ENCODE measurements around the gene GRB7. TPM values are rescaled to one million over a fixed set of nuclear protein-coding genes. Genes with fewer than 3 reads are reported as not detected.
A peak's percentile ranks its signal among the peaks of the same experiment; 100 is the strongest.

The GRB7 gene
- total RNA-seq, 1 donor from 2014 or later, result 34.5 TPM

DNA sequence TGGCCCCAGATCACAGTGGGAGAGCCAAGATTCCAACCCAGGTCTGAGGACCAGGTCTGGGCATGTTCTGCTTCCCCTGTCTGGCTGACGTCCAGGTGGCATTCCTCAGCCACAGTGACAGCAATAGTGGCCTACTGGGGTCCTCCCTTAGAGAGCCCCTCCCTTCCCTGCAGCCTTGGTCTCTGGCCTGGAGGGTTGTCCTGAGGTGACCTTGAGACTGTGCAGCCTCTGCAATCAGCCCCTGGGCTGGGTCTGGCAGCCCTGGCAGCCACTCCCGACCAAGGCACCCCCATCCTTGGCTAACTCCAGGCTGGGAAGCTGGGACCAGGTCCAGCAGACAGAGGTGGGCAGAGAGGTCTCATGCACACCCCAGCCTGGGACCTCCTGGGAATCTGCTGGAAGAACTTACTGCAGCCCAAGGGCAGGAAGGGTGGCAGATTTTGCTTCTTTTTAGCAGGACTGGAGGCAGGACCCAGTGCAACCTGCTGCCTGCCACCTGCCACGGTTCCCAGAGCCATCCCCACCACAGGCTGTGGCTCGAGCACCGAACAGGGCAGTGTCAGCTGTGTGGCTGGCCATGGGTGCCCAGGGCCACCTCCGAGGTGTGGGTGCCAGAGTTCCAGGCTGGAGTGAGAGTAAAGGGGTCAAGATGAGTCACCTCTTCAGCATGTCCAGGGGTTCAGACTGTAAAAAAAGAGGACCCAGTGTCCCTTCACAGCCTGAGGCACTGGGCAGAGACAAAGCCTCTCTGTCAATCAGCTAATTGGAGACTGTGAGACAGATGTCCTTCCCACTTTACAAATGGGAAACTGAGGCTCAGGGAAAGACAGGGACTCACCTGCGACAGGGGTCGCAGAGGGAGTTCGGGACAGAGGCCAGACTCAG, 12.6 kb downstream of the GRB7 start:
- TF ChIP-seq, protein P1, sequence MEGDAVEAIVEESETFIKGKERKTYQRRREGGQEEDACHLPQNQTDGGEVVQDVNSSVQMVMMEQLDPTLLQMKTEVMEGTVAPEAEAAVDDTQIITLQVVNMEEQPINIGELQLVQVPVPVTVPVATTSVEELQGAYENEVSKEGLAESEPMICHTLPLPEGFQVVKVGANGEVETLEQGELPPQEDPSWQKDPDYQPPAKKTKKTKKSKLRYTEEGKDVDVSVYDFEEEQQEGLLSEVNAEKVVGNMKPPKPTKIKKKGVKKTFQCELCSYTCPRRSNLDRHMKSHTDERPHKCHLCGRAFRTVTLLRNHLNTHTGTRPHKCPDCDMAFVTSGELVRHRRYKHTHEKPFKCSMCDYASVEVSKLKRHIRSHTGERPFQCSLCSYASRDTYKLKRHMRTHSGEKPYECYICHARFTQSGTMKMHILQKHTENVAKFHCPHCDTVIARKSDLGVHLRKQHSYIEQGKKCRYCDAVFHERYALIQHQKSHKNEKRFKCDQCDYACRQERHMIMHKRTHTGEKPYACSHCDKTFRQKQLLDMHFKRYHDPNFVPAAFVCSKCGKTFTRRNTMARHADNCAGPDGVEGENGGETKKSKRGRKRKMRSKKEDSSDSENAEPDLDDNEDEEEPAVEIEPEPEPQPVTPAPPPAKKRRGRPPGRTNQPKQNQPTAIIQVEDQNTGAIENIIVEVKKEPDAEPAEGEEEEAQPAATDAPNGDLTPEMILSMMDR (IDR thresholded peaks at IDR 0.05), result no peak
- ATAC-seq, result no peak
- H3K27ac ChIP-seq, result peak overlapping the region; percentile 31
- intact Hi-C loops (cut with DNase I), result no loop called here
- H3K9me3 ChIP-seq, result no peaks in the 10 kb centered on the region
- peaks cover 6% of the 10 kb centered on the region for H3K36me3 ChIP-seq
- DNase-seq, result peak; percentile 43
- no peaks in the 10 kb centered on the region for H3K27me3 ChIP-seq (ENCODE audit: low read depth)
- peaks cover 17% of the 10 kb centered on the region for H3K4me1 ChIP-seq
- H3K4me3 ChIP-seq, result no peak overlapping the region

DNA sequence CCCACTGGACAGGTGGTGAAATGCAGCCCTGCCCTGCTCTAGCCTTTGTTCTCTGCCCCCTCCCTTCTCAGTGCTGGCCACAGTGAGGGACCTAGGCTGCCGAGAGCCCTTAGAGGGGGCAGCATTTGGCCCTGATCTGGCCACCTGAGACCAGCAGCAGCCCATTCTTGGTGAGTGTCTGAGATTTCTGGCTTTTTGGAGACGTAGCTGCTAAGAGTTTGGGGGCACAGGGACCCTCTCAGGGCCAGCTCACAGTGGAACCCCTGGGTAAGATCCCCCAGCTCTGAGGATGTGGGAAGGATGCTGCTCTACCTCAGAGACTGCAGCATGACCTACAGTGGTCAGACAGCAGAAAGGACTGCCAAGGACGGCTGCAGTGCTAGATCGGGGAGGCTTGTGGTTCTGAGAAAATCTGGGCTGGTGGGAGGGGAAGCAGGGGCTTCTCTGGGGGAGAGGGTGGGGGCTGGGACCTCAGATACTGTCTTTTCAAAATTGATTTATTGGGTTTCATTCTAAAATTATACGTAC, 13.3 kb downstream of the GRB7 start:
- Histone ChIP-seq H3K4me3 (no peak overlapping the region), H3K27ac (no peak overlapping the region), H3K4me1 (peaks cover 23% of the 10 kb centered on the region), H3K9me3 (no peaks in the 10 kb centered on the region), H3K36me3 (no peaks in the 10 kb centered on the region), H3K27me3 (ENCODE audit: low read depth) (no peaks in the 10 kb centered on the region)
- ATAC-seq, result no peak
- TF ChIP-seq, protein P1 (IDR thresholded peaks at IDR 0.05), result no peak
- peak; percentile 14 for DNase-seq
- intact Hi-C loops (cut with DNase I), result no loop called here

DNA sequence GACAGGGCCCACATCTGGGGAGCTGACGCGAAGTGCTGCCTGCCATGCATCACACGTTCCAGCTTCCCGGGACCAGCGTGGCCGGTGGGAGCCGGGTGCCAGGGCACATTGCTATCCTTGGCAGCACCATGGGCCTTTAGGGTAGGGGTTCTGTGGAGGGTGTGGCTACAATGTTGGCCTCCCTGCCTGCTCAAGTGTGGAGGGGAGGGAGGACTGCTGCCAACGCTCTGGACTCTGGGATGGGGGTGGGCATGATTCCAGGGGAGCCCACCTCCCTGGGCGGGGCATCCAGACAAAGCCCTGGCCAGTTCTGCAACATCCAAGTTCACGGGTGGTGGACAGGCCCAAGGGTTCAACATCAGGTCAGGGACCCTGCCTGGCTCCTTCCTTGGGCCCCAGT, 13.9 kb downstream of the GRB7 start:
- H3K36me3 ChIP-seq, result no peaks in the 10 kb centered on the region
- H3K4me3 ChIP-seq, result no peak overlapping the region
- H3K27ac ChIP-seq, result no peak overlapping the region
- H3K9me3 ChIP-seq, result no peaks in the 10 kb centered on the region
- DNase-seq, result no peak
- no peak for ATAC-seq
- H3K27me3 ChIP-seq (ENCODE audit: low read depth), result no peaks in the 10 kb centered on the region
- intact Hi-C loops (cut with DNase I), result no loop called here
- TF ChIP-seq, protein P1 (IDR thresholded peaks at IDR 0.05), result no peak
- H3K4me1 ChIP-seq, result peaks cover 25% of the 10 kb centered on the region

GRCh38 chr17:39752241-39752881, 14.6 kb downstream of the GRB7 start:
- H3K9me3 ChIP-seq, result no peaks in the 10 kb centered on the region
- no peak for DNase-seq
- no peaks in the 10 kb centered on the region for H3K36me3 ChIP-seq
- intact Hi-C loops (cut with DNase I), result no loop called here
- H3K4me1 ChIP-seq, result peaks cover 25% of the 10 kb centered on the region
- TF ChIP-seq, protein P1 (IDR thresholded peaks at IDR 0.05), result no peak
- no peaks in the 10 kb centered on the region for H3K27me3 ChIP-seq (ENCODE audit: low read depth)
- H3K27ac ChIP-seq, result no peak overlapping the region
- H3K4me3 ChIP-seq, result no peak overlapping the region
- no peak for ATAC-seq

DNA sequence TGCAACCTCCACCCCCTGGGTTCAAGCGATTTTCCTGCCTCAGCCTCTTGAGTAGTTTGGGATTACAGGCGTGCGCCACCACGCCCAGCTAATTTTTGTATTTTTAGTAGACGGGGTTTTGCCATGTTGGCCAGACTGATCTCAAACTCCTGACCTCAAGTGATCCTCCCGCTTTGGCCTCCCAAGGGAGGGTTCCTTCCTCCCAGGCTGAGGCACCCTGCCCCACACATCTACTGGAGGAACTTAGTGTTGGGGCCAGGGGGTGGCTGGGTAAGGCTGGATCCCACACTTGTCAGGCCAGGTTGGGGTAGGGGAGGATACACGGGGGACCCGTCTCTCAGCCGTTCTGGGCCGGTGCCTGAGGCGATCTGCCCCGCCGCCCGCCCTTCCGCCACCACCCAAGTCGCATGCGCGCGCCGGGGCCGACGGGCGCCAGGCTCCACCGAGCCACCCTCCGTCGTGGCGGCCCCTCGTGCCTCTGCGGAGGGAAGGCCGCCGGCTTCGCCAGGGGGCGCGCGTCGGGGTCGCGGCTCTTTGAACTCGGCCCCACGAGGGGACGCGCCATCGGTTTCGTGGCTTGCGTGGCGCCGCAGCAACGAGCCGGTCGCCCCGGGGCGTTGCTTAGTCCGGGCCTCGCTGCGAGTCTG, 15.9 kb downstream of the GRB7 start:
- Histone ChIP-seq H3K4me1 (peaks cover 25% of the 10 kb centered on the region), H3K27me3 (ENCODE audit: low read depth) (no peaks in the 10 kb centered on the region), H3K27ac (peak overlapping the region; percentile 97), H3K9me3 (no peaks in the 10 kb centered on the region), H3K36me3 (no peaks in the 10 kb centered on the region), H3K4me3 (peak overlapping the region; percentile 61)
- TF ChIP-seq, protein P1 (IDR thresholded peaks at IDR 0.05), result no peak
- DNase-seq, result no peak
- ATAC-seq, result peak; percentile 58 to 69
- intact Hi-C loops (cut with DNase I), result no loop called here
